NCI-H2107 (cell line): ENCODE results near the gene TMEM203.

ENCODE experiments used
- DNase-seq: peaks from one replicate; lab custom pipeline; 2025; lab: John Stamatoyannopoulos, UW

TMEM203 gene

GRCh38 chr9:137194909-137195308, 10.5 kb downstream of the TMEM203 start:
- DNase-seq = no peak

DNA sequence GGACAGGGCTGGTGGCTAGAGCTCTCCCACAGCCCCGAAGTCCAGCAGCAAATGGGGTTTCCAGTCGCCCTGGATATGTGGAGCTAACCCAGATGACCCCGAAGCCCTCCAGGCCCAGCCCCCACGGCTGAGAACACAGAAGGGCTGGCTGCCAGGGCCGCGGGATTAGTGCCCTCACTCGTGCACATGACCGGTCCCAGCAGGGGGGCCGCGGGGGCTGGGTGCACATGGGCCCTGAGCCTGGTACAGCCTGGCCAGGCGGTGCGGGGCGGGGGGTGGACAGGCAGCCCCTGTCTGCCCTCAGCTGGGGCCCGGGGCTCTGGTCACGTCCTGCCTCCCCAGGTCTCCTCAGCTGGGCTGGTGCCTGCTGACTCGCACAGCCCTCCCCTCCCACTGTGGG, 11.1 kb downstream of the TMEM203 start:
- no peak for DNase-seq

- no peak for DNase-seq
These were observed 11.7 kb downstream of the TMEM203 start for GRCh38 chr9:137193771-137194170.

GRCh38 chr9:137192859-137193258, 12.6 kb downstream of the TMEM203 start:
- no peak for DNase-seq

GRCh38 chr9:137192448-137192780, 13.0 kb downstream of the TMEM203 start:
- DNase-seq = no peak

DNA sequence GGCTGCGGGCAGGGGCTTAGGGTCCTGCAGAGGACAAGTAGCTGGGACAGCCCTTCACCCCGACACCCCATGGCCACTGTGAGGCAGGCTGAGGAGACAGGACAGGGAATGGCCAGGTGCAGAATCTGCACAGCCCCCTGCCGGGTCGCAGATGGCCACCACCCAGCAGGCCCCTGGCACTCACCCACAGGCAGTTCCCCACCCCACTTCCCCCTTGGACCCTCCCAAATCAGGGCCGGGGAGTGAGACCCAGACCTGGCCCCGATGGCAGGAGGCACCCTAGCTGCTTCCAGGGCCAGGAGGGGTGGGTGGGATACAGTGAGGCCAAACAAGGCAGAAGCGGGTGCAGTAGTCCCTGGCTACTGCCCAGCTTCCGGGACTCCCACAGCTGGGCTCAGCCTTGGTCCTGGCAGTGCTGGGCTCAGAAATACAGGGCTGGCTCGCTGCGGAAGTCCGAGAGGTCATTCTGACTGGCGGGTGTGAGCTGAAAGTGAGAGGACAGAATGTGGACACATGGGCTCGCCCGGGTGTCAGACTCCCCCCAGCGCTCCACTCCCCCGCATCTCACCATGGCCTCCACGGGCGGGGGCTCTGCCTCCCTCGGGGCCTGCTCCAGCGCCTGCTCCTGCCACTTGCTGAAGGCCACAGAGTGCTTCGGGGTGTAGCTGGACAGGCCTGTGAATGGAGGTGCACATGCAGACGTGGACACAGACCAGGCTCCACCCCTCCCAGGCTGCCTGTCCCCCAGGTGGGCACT, 13.6 kb downstream of the TMEM203 start:
- DNase-seq = no peak

DNA sequence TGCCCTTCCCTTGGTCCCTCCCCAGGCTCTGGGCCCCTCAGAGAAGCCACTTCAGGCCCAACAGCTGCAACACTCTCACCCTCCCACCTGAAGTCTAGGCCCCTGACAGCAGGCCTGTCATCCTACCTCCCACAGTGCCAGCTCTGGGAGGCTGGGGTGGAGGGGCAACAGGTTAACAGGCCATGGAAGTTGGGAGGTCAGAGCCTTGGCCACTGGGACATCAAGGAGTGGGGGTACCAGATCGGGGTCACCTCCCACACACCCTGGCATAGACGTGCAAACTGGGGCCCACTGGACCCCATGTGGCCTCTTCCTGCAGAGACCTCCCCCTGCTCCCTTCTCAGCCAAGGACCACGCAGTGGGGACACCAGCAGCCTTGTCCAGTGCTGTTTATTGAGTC, 14.2 kb downstream of the TMEM203 start:
- DNase-seq = no peak

- DNase-seq = no peak
These were observed 15.1 kb downstream of the TMEM203 start for GRCh38 chr9:137190315-137190856.

- DNase-seq = no peak
These were observed 15.9 kb downstream of the TMEM203 start for GRCh38 chr9:137189297-137190295.

DNA sequence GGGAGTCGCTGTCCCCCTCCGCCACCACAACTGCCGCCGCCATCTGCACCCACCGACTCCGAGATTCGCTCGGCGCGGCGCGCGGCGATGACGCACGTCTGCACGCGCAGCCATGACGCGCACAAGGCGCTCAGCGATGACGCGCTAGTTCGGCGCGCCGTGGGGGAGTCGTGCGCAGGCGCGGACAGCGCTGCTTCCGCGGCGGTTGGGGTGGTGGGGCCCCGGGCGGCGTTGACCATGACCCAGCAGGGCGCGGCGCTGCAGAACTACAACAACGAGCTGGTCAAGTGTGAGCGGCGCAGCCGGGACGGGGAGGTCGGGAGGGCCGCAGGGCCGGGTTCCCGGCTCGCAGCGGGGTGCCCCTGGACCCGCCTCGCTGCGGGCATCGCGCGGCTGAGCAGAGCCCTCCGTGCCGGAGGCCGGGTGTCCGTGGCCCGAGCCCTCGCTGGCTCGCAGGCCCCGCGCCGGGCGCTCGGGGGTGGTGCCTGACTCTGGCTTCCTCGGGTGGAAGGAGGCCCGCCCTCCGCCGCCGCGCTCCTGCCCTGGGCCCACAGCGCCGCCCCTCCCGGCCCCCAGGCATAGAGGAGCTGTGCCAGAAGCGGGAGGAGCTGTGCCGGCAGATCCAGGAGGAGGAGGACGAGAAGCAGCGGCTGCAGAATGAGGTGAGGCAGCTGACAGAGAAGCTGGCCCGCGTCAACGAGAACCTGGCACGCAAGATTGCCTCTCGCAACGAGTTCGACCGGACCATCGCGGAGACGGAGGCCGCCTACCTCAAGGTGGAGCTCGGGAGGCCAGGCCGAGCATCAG, 16.8 kb downstream of the TMEM203 start, which contains the start of the genes ANAPC2 and SSNA1:
TSS of gene ANAPC2 (minus strand) at position 71 of the 807 bp plus-strand sequence. CDS start at position 43, 28 bp downstream.
TSS of gene SSNA1 (plus strand) at position 187 of the 807 bp plus-strand sequence. CDS start at position 238, 51 bp downstream.
- peak; percentile 91 for DNase-seq

DNA sequence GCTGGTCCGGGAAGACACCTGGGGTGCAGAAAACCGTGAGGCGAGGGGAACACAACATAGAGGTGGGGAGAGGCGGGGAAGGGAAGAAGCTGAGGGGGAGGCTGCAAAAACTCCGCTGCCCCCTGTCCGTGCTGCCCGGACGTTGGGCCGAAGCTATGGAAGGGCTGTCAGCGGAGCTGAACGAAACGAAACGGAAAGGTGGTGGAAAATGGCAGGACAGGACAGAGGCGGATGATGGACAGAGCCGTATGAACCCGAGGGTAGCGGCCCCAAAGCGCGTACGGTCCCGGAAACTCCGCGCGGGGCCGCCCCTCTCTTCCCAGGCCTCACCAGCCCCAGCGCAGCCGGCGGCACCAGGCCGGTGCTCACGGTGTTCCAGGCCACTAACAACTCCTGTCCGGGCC, 17.4 kb downstream of the TMEM203 start:
- DNase-seq = no peak

DNA sequence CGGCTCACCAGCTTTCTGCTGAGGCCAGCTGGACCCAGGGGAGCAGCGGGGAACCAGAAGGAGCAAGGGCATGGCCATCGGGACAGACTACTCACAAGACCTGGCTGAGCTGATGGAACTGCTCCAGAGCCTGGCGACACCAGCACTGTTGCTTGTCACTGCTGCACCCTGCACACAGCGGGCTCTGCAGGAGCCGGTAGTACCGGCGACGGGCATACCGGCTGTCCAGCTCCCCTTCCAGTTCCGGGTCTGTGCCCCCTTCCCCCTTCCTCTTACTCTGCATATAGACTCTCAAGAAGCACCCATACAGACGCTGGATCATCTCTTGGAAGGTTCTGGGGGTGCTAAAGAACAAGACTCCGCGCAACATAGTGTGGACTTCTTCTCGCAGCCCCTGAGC, 18.1 kb downstream of the TMEM203 start:
- DNase-seq = no peak

DNA sequence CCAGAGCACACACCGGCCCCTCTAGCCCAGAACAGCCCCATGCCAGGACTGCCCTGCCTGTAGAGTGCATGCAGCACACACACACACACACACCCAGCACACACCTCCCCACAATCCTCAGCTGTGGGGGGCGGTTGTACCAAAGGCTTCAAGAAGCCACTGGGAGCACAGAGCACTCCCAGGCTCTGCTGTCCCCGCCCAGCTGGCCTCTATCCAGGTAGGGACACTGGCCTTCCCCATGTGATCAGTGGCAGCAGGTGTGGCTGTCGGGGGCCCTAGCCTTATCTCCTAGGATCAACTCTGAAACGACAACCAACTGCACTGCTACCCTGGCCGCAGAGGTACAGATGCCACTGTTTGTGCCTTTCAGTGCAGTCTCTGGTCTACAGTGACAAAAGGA, 19.1 kb downstream of the TMEM203 start:
- DNase-seq = no peak

DNA sequence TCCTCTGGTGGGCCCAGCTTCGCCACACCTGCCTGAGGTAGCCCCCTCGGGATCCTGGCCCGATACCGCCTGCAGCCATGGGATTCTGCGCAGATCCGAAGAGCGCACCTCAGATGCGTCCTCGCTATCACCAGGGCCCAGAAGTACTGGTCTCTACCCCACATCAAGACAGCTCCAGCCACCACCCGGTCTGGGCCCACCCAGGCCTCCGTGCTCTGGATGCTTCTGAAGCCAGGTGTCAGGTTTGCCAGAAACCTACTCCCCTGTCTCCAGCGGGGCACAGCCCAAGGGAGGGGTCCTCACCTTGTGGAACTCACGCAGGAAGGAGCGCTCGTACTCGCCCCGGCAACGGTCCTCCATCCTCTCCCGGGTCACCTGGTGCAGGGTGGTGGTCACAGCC, 19.5 kb downstream of the TMEM203 start:
- DNase-seq = no peak

- no peak for DNase-seq
These were observed 20.4 kb downstream of the TMEM203 start for GRCh38 chr9:137184881-137185660.

- no peak for DNase-seq
These were observed 21.4 kb downstream of the TMEM203 start for GRCh38 chr9:137183980-137184595.

DNA sequence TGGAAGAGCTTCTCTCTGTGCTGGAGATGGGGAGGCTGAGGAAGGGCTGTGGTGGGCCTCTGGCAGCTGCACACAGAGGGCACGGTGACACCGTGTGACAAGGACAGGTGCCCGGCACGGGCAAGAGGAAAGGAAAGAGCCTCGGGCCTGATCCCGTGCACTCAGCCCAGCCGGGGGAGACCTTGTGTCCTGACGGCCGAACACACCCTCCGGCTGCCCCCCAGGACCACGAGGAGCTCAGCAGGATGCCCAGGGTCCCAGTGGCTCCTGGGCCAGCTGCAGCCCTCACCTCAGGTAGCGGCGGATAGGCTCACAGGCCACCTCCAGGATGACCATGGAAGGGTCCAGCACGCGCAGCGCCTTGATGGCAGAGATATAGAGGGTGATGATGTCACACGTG, 22.6 kb downstream of the TMEM203 start:
- no peak for DNase-seq

DNA sequence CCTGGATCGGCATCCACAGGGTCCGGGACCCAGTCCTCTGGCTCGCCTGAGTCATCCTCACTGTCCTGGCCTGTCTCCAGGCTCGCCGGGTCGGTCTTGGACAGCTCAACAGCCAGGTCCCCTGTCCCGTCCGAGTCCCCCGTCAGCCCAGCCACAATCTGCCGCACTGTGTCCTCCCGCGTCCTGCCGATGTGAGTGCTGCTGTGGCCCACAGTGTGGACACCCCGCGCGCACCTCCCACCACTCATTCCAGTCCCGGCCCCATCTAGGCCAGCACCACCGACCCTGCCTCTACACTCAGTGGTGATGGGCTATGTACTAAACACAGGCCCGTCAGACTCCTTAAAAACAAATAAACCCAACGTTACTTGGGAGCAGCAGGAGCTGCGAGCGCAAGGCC, 23.8 kb downstream of the TMEM203 start:
- no peak for DNase-seq

- DNase-seq = no peak
These were observed 25.0 kb downstream of the TMEM203 start for GRCh38 chr9:137180491-137180890.

GRCh38 chr9:137179761-137180160, 25.7 kb downstream of the TMEM203 start:
- DNase-seq = no peak
